HG02840 (cell line): ENCODE results near the gene RPS6KA1.
A peak's percentile ranks its signal among the peaks of the same experiment; 100 is the strongest.

ENCODE experiments used
- ATAC-seq: cut with Tn5 transposase; IDR thresholded peaks from one replicate; pipeline ENCODE4 v1.9.1; 2021; ENCODE audit warnings: mild to moderate bottlenecking, moderate library complexity, moderate number of reproducible peaks; ENCODE audit not compliant: unreplicated experiment, low FRiP score

Gene RPS6KA1

DNA sequence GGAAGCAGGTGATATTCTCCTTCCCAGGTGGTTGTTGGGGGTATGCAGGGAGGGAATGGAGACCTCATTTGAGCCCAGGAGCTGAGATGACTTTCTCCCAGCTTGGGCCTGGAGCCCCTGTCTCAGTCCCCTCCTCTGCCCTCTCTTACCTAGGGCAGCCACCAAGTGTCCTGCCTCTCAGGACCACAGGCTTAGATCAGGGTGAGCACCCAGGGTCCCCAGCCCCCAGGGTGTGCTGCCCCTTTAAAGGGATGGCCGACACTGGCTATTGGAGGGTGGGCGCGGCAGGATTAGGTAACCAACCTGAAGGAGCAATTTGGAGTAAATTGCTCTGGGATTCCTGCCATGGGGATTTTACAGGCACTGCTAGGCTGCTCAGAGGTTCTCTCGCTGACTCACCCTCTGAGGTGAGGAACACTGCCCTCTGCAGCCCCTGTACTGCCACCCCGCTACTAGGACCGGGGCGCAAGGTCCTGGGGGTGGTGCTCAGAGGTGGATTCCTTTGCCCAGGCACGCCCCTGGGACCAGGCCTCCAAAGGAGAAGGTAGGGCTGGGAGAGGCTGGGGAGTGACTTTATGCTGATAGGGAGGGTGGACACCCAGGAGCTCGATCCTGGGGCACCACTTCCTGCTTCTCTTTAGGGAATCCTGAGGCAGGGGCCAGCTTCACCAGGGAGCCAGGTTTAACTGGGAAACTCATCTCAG, 1.5 kb downstream of the RPS6KA1 start:
- ATAC-seq, result no peak

DNA sequence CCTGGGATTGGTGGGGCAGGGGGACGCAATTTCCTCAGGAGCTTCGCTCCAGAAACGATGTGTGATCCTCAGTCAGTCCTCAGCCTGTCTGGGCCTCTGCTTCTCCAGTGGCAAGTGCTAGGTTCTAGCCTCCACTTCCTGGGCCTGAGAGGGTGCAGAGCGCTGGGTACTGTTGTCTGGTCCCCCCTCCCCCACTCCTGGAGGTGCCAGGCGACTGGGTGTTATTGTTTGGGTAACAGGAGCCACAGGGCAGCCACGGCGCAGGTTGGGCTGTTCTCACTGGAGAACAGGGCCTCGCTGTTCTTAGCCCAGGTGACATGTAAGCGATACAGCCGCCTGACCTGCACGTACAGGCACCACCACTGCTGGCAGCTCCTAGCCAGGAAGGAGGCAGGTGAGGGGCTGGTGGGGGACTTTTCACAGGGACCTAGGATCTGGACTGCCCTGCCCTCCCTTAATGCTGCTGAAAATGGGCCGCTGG, 2.1 kb downstream of the RPS6KA1 start:
- ATAC-seq, result no peak

- no peak for ATAC-seq
Observed at GRCh38 chr1:26533951-26534509, 4.5 kb downstream of the RPS6KA1 start.

GRCh38 chr1:26535201-26535600, 5.6 kb downstream of the RPS6KA1 start:
- ATAC-seq, result no peak

- ATAC-seq, result no peak
Observed at GRCh38 chr1:26536081-26536480, 6.5 kb downstream of the RPS6KA1 start.

DNA sequence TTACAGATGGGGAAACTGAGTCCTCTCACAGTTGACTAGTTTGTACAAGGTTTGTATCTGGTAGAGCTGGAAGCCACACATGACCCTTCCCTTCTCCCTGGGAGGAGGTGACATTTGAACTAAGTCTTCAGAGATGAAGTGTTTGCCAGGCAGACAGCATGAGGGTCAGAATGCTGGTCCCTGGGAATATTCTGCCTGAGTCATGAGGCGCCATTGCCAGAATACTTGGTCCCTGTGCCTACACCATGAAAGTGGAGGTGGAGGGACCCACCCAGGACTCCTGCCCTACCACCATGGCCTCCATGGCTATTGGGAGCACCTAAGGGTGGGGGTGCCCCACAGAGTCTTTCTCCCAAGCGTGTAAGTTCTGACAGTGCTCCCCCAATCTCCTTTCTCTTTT, 7.0 kb downstream of the RPS6KA1 start:
- ATAC-seq, result no peak

- no peak for ATAC-seq
Observed at GRCh38 chr1:26537951-26538352, 8.4 kb downstream of the RPS6KA1 start.

- no peak for ATAC-seq
Observed at GRCh38 chr1:26538480-26539412, 9.2 kb downstream of the RPS6KA1 start.

DNA sequence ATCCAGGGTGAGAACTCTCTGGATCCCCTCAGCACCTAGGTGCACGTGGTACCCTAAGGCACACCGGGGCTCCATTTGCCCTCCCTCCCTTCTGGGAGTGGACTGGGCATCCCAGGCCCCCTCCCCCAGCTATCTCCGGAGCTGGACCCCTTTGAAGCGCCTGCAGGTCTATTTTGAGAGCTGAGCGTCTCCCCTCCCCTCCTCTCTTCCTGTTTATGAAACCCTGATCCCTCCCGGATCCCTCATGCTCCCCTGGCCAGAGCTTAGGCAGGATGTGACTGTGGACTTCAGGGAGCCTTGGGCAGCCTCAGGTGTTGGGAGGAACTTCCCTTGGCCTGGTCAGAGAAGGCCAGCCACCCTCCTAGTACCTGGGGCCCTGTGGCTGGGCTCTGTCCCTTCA, 10.2 kb downstream of the RPS6KA1 start:
- ATAC-seq, result no peak

GRCh38 chr1:26540351-26540750, 10.8 kb downstream of the RPS6KA1 start:
- no peak for ATAC-seq

DNA sequence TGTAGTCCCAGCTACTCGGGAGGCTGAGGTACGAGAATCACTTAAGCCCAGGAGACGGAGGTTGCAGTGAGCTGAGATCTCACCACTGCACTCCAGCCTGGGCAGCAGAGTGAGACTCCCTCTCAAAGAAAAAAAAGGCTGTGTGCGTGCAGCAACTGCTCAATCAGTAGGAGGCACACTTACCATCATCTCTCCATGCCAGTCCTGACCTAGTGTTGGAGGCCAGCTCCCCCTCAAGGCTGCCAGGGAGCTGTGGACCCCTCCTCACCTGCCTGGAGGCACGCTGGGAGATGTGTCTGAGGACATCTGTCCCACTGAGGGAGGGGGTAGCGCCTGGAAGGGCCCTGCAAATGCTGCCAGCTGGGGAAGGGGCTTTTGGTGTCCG, 11.9 kb downstream of the RPS6KA1 start:
- no peak for ATAC-seq

- ATAC-seq, result peak; percentile 45
Observed at GRCh38 chr1:26541816-26542711, 12.5 kb downstream of the RPS6KA1 start.

GRCh38 chr1:26542771-26543451, 13.3 kb downstream of the RPS6KA1 start:
- no peak for ATAC-seq

DNA sequence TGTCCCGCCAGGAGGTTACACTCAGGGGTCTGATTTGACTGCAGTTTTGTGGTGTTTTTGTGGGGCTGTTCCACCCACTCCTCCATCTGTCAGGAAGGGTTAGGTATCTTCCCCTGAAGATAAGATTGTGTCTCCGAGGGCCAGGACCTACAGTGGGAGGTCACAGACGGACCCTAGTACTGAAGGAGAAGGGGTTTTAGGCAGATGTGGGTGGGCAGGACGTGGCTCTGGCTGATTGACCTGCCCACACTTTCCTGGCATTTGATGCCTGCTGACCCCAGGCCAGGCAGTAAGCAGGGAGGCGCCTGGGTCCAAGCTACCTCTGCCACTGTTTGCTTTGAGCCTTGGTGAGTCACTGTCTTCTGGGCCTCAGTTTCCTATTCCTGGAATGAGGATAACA, 13.9 kb downstream of the RPS6KA1 start:
- ATAC-seq, result no peak

DNA sequence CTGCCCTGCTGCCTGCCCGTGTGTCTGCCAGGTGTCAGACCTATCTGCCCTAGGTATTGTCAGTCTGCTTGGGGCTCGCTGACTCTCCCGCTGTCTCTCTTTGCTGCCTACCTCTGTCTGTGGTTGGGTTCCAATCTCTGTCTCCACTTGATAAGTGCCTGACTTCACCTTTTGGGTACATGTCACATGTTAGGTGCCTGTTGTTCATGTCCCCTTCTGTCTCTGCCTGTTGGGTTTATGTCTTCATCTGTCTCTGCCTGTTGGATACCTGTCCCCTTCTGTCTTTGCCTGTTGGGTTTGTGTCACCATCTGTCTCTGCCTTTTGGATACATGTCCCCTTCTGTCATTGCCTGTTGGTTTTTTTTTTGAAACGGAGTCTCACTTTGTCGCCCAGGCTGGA, 14.6 kb downstream of the RPS6KA1 start:
- ATAC-seq, result no peak

DNA sequence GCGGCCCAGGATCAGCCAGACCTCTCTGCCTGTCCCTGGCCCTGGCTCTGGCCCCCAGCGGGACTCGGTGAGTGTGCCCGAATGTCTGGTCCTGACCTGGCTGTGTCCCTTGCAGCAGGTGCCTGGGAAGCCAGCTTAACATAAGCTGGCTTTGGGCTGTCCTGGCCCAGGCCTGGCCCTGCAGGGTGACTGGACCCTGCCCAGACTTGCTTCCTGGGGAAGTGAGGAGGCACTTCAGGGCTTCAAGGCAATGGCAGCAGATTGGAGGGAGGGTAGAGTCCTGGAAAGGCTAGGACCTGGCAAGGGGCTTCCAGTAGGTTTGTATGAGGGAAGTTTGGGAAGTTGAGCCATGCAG, 16.4 kb downstream of the RPS6KA1 start:
- no peak for ATAC-seq

DNA sequence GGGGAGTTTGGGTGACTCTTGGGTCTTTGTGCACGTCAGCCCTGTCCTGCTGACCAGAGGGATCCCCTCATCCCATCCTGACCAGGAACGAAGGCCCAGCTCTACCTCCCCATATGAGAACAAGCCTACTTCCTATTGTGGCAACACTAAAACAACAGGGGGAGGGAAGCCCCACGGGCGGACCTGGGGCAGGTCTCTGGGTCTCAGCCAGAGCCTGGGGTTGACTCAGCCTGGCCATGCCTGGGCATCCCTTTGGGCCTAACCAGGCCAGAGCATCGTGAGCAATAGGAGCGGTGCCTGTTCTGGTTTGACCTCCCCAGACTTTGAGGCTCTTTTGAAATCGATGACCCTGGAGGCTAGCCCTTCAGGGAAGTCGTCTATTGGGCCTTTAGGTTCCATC, 16.8 kb downstream of the RPS6KA1 start:
- no peak for ATAC-seq

DNA sequence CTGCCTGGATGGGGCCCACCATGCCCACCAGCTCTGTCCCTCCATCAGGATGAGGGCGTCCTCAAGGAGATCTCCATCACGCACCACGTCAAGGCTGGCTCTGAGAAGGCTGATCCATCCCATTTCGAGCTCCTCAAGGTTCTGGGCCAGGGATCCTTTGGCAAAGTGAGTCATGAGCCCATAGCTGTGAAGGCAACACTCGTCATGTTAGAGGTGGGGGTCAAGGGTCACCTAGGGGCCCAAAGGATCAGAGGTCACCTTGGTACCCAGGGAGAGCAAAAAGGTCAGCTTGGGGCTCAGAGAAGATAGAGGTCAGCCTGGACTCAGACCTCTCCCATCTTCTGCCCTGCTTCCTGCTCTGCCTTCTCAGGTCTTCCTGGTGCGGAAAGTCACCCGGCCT, 17.3 kb downstream of the RPS6KA1 start:
- ATAC-seq, result no peak

DNA sequence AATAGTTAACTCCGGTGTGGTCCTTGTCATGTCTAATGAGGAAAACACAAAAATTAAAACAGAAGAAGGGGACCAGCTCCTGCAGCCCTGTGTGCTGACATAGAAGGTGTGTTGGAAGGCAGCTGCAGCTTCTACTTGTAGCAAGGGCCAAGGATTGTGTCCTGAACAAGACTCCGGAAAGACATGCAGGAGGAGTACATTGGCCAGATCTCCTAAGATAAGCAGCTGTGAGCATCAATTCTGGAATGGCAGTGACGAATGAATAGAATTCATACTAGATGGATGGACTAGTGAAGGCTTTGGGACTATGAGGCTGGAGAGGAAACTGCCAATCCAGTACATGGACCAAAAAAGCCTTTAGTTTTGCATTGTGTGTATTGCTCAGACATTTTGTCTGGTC, 19.3 kb downstream of the RPS6KA1 start:
- no peak for ATAC-seq

GRCh38 chr1:26550946-26551345, 21.4 kb downstream of the RPS6KA1 start:
- no peak for ATAC-seq
